Smooth muscle cell (in vitro differentiated cells): ENCODE data around the gene CDC45. TPM values are rescaled to one million over a fixed set of nuclear protein-coding genes. Genes with fewer than 3 reads are reported as not detected.

ENCODE experiments used
- DNase-seq: peaks from one replicate; lab custom pipeline; 2025; ENCODE audit not compliant: unreplicated experiment; lab: John Stamatoyannopoulos, UW
- H2AFZ ChIP-seq: fragments of 200-600 bp; sonication (generic); 2 replicates; pipeline ENCODE4 v1.6.0; 2016; ENCODE audit warnings: antibody characterized with exemption, low read depth, mild to moderate bottlenecking
- H3F3A ChIP-seq: fragments of 200-600 bp; sonication (generic); 2 replicates; pipeline ENCODE4 v1.6.0; 2017; ENCODE audit warnings: antibody characterized with exemption, low read depth
- H3K27ac ChIP-seq: fragments of 200-600 bp; sonication (generic); 2 replicates; pipeline ENCODE4 v1.5.1; 2016; ENCODE audit warnings: low read depth, mild to moderate bottlenecking
- H3K27me3 ChIP-seq: fragments of 200-600 bp; sonication (generic); 2 replicates; pipeline ENCODE4 v1.6.1; 2016; ENCODE audit warnings: low read depth, mild to moderate bottlenecking
- H3K36me3 ChIP-seq: fragments of 200-600 bp; sonication (generic); 2 replicates; pipeline ENCODE4 v1.5.1; 2016; ENCODE audit warnings: low read depth
- H3K4me1 ChIP-seq: fragments of 200-600 bp; sonication (generic); 2 replicates; pipeline ENCODE4 v1.5.1; 2016; ENCODE audit warnings: low read depth
- H3K4me2 ChIP-seq: fragments of 200-600 bp; sonication (generic); 2 replicates; pipeline ENCODE4 v1.6.0; 2016; ENCODE audit warnings: mild to moderate bottlenecking
- H3K4me3 ChIP-seq: fragments of 200-600 bp; sonication (generic); 2 replicates; pipeline ENCODE4 v1.5.1; 2016; ENCODE audit warnings: mild to moderate bottlenecking
- H3K79me2 ChIP-seq: fragments of 200-600 bp; sonication (generic); 2 replicates; pipeline ENCODE4 v1.6.0; 2016; ENCODE audit warnings: low read depth, mild to moderate bottlenecking
- H3K9ac ChIP-seq: fragments of 200-600 bp; sonication (generic); 2 replicates; pipeline ENCODE4 v1.6.0; 2016; ENCODE audit warnings: low read depth
- H3K9me3 ChIP-seq: fragments of 200-600 bp; sonication (generic); replicated peaks from 2 replicates; pipeline ENCODE4 v1.5.1; 2016; ENCODE audit warnings: low read depth
- H4K20me1 ChIP-seq: fragments of 200-600 bp; sonication (generic); 2 replicates; pipeline ENCODE4 v1.6.0; 2016; ENCODE audit warnings: low read depth
- WGBS: methylation state at CpG from one replicate; pipeline ENCODE4 v1.1.7; 2016; ENCODE audit warnings: low lambda C conversion rate; 5-methylcytosine and 5-hydroxymethylcytosine counted together
- polyA plus RNA-seq: library from polyadenylated mRNA; unstranded; fragments of >200 nt; fragmentation: Nextera tagmentation; extraction: Ambion mirVana; gene quantifications from 2 replicates; pipeline ENCODE4 v1.2.1, GENCODE V29; 2016
- total RNA-seq: library from RNA; depleted of rRNA; stranded (reverse); fragments of >200 nt; gene quantifications from 2 replicates; pipeline ENCODE4 v1.2.3, GENCODE V29; 2014
- TF ChIP-seq, protein P1 (sequence below): fragments of 200-600 bp; sonication (generic); IDR thresholded peaks from 2 replicates; pipeline ENCODE4 v1.5.1; 2017; ENCODE audit warnings: borderline replicate concordance, mild to moderate bottlenecking, antibody characterized with exemption; ENCODE audit not compliant: insufficient read depth, poor library complexity, severe bottlenecking

Gene CDC45
- total and polyA plus RNA-seq, 2 experiments from 2014 or later: 9.3 to 13.7 TPM

DNA sequence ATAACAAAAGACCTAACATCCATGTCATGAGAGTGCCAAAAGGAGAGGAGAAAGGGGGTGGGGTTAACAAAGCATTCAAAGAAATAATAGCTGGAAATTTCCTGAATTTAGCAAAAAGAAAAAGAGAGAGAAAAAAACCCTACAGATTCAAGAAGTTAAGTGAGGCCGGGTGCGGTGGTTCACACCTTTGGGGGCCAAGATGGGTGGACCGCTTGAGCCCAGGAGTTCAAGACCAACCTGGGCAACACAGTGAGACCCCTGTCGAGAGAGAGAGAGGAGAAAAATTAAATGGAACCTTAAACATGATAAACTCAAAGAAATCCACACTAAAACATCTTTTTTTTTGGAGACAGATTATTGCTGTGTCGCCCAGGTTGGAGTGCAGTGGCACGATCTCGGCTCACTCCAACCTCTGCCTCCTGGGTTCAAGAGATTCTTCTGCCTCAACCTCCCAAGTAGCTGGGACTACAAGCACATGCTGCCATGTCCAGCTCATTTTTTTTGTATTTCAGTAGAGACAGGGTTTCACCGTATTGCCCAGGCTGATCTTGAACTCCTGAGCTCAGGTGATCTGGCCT lies 53.4 kb downstream of the CDC45 start:
- Histone ChIP-seq H4K20me1 (no peaks in the 10 kb centered on the region), H3K9me3 (no peaks in the 10 kb centered on the region), H3F3A (no peaks in the 10 kb centered on the region), H3K79me2 (no peaks in the 10 kb centered on the region), H2AFZ (no peak overlapping the region), H3K4me1 (no peaks in the 10 kb centered on the region), H3K27me3 (no peaks in the 10 kb centered on the region), H3K36me3 (no peaks in the 10 kb centered on the region), H3K4me3 (no peak overlapping the region), H3K4me2 (no peak overlapping the region), H3K27ac (no peak overlapping the region), H3K9ac (no peak overlapping the region)
- TF ChIP-seq, protein P1, sequence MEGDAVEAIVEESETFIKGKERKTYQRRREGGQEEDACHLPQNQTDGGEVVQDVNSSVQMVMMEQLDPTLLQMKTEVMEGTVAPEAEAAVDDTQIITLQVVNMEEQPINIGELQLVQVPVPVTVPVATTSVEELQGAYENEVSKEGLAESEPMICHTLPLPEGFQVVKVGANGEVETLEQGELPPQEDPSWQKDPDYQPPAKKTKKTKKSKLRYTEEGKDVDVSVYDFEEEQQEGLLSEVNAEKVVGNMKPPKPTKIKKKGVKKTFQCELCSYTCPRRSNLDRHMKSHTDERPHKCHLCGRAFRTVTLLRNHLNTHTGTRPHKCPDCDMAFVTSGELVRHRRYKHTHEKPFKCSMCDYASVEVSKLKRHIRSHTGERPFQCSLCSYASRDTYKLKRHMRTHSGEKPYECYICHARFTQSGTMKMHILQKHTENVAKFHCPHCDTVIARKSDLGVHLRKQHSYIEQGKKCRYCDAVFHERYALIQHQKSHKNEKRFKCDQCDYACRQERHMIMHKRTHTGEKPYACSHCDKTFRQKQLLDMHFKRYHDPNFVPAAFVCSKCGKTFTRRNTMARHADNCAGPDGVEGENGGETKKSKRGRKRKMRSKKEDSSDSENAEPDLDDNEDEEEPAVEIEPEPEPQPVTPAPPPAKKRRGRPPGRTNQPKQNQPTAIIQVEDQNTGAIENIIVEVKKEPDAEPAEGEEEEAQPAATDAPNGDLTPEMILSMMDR: no peak
- no peak for DNase-seq
- 89% methylated on average over 8 of the region's 8 CpGs for WGBS

DNA sequence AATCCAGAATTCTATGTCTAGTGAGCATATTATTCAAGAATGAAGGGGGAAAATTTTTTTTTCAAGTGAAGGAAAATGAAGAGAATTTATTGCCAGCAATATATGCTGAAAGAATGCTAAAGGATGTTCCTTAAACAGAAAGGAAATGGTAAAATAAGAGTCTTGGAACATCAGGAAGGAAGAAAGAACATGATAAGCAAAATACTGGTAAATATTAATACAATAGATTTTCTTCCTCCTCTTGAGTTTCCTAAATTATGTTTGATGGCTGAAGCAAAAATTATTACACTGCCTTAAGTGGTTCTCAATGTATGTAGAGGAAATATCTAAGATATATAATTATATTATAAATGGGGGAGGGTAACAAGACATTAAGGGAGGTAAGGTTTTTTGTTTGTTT lies 54.1 kb downstream of the CDC45 start:
- Histone ChIP-seq H2AFZ (no peak overlapping the region), H3F3A (no peaks in the 10 kb centered on the region), H3K9me3 (no peaks in the 10 kb centered on the region), H3K4me3 (no peak overlapping the region), H4K20me1 (no peaks in the 10 kb centered on the region), H3K27me3 (no peaks in the 10 kb centered on the region), H3K27ac (no peak overlapping the region), H3K36me3 (no peaks in the 10 kb centered on the region), H3K4me2 (no peak overlapping the region), H3K9ac (no peak overlapping the region), H3K4me1 (no peaks in the 10 kb centered on the region), H3K79me2 (no peaks in the 10 kb centered on the region)
- no peak for DNase-seq
- TF ChIP-seq, protein P1: no peak

DNA sequence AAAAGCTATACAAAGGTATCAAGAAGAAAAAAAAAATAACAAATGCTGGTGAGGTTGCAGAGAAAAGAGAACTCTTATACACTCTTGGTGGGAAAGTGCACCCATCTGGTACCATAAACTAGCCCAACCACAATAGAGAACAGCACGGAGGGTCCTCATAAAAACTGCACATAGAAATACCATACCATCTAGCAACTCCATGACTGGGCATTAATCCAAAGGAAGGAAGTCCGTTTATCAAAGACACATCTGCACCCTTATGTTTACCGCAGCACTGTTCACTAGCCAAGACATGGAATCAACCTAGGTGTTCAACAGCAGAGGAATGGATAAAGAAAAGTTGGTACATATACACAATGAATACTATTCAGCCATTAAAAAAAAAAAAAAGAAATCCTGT lies 55.3 kb downstream of the CDC45 start:
- Histone ChIP-seq H3K4me3 (no peak overlapping the region), H3K36me3 (no peaks in the 10 kb centered on the region), H3K4me1 (no peaks in the 10 kb centered on the region), H3K27me3 (peaks cover 4% of the 10 kb centered on the region), H3K79me2 (no peaks in the 10 kb centered on the region), H3K4me2 (no peak overlapping the region), H3K9me3 (no peaks in the 10 kb centered on the region), H2AFZ (no peak overlapping the region), H4K20me1 (no peaks in the 10 kb centered on the region), H3F3A (no peaks in the 10 kb centered on the region), H3K27ac (no peak overlapping the region), H3K9ac (no peak overlapping the region)
- no peak for DNase-seq
- WGBS: 88% methylated on average over 3 of the region's 3 CpGs
- TF ChIP-seq, protein P1: no peak

DNA sequence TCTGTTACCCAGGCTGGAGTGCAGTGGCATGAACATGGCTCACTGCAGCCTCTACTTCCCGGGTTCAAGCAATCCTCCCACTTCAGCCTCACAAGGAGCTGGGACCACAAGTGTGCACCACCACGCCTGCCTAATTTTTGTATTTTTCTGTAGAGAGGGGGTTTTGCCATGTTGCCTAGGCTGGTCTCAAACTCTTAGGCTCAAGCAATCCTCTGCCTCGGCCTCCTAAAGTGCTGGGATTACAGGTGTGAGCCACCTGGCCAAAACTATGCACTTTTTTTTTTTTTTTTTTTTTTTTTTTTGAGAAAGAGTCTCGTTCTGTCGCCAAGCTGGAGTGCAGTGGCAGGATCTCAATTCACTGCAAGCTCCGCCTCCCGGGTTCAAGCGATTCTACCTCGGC lies 56.8 kb downstream of the CDC45 start:
- TF ChIP-seq, protein P1: no peak
- no peaks in the 10 kb centered on the region for H3K9me3 ChIP-seq
- WGBS: 95% methylated on average over 9 of the region's 9 CpGs
- no peak overlapping the region for H3K4me3 ChIP-seq
- H2AFZ ChIP-seq: no peak overlapping the region
- peaks cover 8% of the 10 kb centered on the region for H3K27me3 ChIP-seq
- H3K79me2 ChIP-seq: no peaks in the 10 kb centered on the region
- H3K27ac ChIP-seq: no peak overlapping the region
- no peak overlapping the region for H3K4me2 ChIP-seq
- no peaks in the 10 kb centered on the region for H3F3A ChIP-seq
- H3K36me3 ChIP-seq: no peaks in the 10 kb centered on the region
- H4K20me1 ChIP-seq: no peaks in the 10 kb centered on the region
- DNase-seq: no peak
- H3K9ac ChIP-seq: no peak overlapping the region
- H3K4me1 ChIP-seq: no peaks in the 10 kb centered on the region
